Activated gamma-delta T cell treated with anti-CD3 and anti-CD28 coated beads, Interleukin-2, amount 50 U/mL, for 16 hours (primary cell): Measurements from ENCODE around the gene COG5.

ENCODE experiments used
- DNase-seq: peaks from one replicate; pipeline ENCODE4 v3.0.0-alpha.2; 2020; ENCODE audit warnings: low read depth

Gene COG5

GRCh38 chr7:107563775-107564552 lies at the start of gene COG5, which contains the start of gene DUS4L:
Gene COG5 (minus strand): TSS chr7:107563920. CDS start chr7:107563896, 24 bp downstream.
Gene DUS4L (plus strand): TSS chr7:107563971. CDS start chr7:107567071, 3,100 bp downstream.
- DNase-seq: peak; percentile 71

GRCh38 chr7:107613439-107613838 lies 49.7 kb upstream of the COG5 start:
- no peak for DNase-seq

GRCh38 chr7:107610323-107610722 lies 46.6 kb upstream of the COG5 start:
- DNase-seq: no peak

- no peak for DNase-seq
Observed at GRCh38 chr7:107609811-107610261, 46.1 kb upstream of the COG5 start.

- no peak for DNase-seq
Observed at GRCh38 chr7:107606303-107606702, 42.6 kb upstream of the COG5 start.

GRCh38 chr7:107605218-107605815 lies 41.6 kb upstream of the COG5 start:
- no peak for DNase-seq

GRCh38 chr7:107600816-107601215 lies 37.1 kb upstream of the COG5 start:
- DNase-seq: no peak

GRCh38 chr7:107599262-107599661 lies 35.5 kb upstream of the COG5 start:
- no peak for DNase-seq

- no peak for DNase-seq
Observed at GRCh38 chr7:107597953-107598352, 34.2 kb upstream of the COG5 start.

GRCh38 chr7:107597582-107597916 lies 33.8 kb upstream of the COG5 start:
- no peak for DNase-seq

GRCh38 chr7:107596881-107597581 lies 33.3 kb upstream of the COG5 start:
- DNase-seq: no peak

- DNase-seq: no peak
Observed at GRCh38 chr7:107594961-107595737, 31.4 kb upstream of the COG5 start.

- no peak for DNase-seq
Observed at GRCh38 chr7:107593025-107593410, 29.3 kb upstream of the COG5 start.

GRCh38 chr7:107592361-107593024 lies 28.8 kb upstream of the COG5 start:
- no peak for DNase-seq

GRCh38 chr7:107591421-107591820 lies 27.7 kb upstream of the COG5 start:
- no peak for DNase-seq

GRCh38 chr7:107588529-107589130 lies 24.9 kb upstream of the COG5 start:
- no peak for DNase-seq

GRCh38 chr7:107584716-107585115 lies 21.0 kb upstream of the COG5 start:
- DNase-seq: no peak

GRCh38 chr7:107582875-107583274 lies 19.2 kb upstream of the COG5 start:
- DNase-seq: no peak

GRCh38 chr7:107581387-107582013 lies 17.8 kb upstream of the COG5 start:
- DNase-seq: no peak

- DNase-seq: no peak
Observed at GRCh38 chr7:107580716-107581383, 17.1 kb upstream of the COG5 start.
